SK-N-SH treated with all-trans-retinoic acid at 6 μM for 48 hours (cell line): ENCODE data around the gene ARFGAP3.

Experiments used
- ATAC-seq: fragments of 200-7000 bp; cut with Tn5 transposase; 3 replicates; pipeline ENCODE4 v1.9.1; 2020; ENCODE audit warnings: mild to moderate bottlenecking, moderate library complexity
- ARNTL ChIP-seq: fragments of 450-650 bp; formaldehyde crosslinking; IDR thresholded peaks from 2 replicates; pipeline ENCODE4 v1.5.0; 2020; ENCODE audit warnings: low read depth, mild to moderate bottlenecking, moderate library complexity, borderline replicate concordance
- BACH2 ChIP-seq: fragments of 250-450 bp; sonication (Bioruptor Pico); IDR thresholded peaks from 2 replicates; pipeline ENCODE4 v1.9.0; 2021; ENCODE audit warnings: mild to moderate bottlenecking, borderline replicate concordance
- CSDC2 ChIP-seq: fragments of 250-450 bp; sonication (Bioruptor Pico); IDR thresholded peaks from 2 replicates; pipeline ENCODE4 v1.5.0; 2020; ENCODE audit warnings: mild to moderate bottlenecking, moderate library complexity
- CSRNP3 ChIP-seq: fragments of 250-450 bp; sonication (Bioruptor Pico); IDR thresholded peaks from 2 replicates; pipeline ENCODE4 v1.5.1; 2021; ENCODE audit warnings: mild to moderate bottlenecking, moderate library complexity
- GLIS3 ChIP-seq: fragments of 250-450 bp; sonication (Bioruptor Pico); IDR thresholded peaks from 2 replicates; pipeline ENCODE4 v1.5.0; 2020; ENCODE audit warnings: mild to moderate bottlenecking, moderate library complexity
- OSR1 ChIP-seq: fragments of 250-450 bp; sonication (Bioruptor Pico); IDR thresholded peaks from 2 replicates; pipeline ENCODE4 v1.8.0; 2022; ENCODE audit warnings: moderate library complexity, mild to moderate bottlenecking, inconsistent platforms
- PATZ1 ChIP-seq: fragments of 250-450 bp; sonication (Bioruptor Pico); IDR thresholded peaks from 2 replicates; pipeline ENCODE4 v1.8.0; 2020; ENCODE audit warnings: mild to moderate bottlenecking, moderate library complexity, borderline replicate concordance
- POU6F1 ChIP-seq: fragments of 250-450 bp; sonication (Bioruptor Pico); IDR thresholded peaks from 2 replicates; pipeline ENCODE4 v1.8.0; 2021; ENCODE audit warnings: low read depth, mild to moderate bottlenecking, moderate library complexity, borderline replicate concordance
- PPARA ChIP-seq: fragments of 250-450 bp; sonication (Bioruptor Pico); IDR thresholded peaks from 2 replicates; pipeline ENCODE4 v1.5.0; 2020; ENCODE audit warnings: mild to moderate bottlenecking, borderline replicate concordance
- SNAI2 ChIP-seq: fragments of 250-450 bp; sonication (Bioruptor Pico); IDR thresholded peaks from 2 replicates; pipeline ENCODE4 v1.5.0; 2020; ENCODE audit warnings: mild to moderate bottlenecking, moderate library complexity
- TCF4 ChIP-seq: fragments of 250-450 bp; sonication (Bioruptor Pico); IDR thresholded peaks from 2 replicates; pipeline ENCODE4 v1.8.0; 2021; ENCODE audit warnings: mild to moderate bottlenecking, moderate library complexity, borderline replicate concordance
- TSHZ2 ChIP-seq: fragments of 250-450 bp; sonication (Bioruptor Pico); IDR thresholded peaks from 2 replicates; pipeline ENCODE4 v1.5.0; 2020; ENCODE audit warnings: mild to moderate bottlenecking, moderate library complexity
- ZC3H10 ChIP-seq: fragments of 250-450 bp; sonication (Bioruptor Pico); IDR thresholded peaks from 2 replicates; pipeline ENCODE4 v1.5.1; 2021; ENCODE audit warnings: mild to moderate bottlenecking, moderate library complexity
- ZNF565 ChIP-seq: fragments of 450-650 bp; formaldehyde crosslinking; conservative IDR thresholded peaks from 2 replicates; pipeline ENCODE4 v1.5.0; 2020; ENCODE audit warnings: low read depth, mild to moderate bottlenecking, moderate library complexity
- ZNF8 ChIP-seq: fragments of 450-650 bp; formaldehyde crosslinking; IDR thresholded peaks from 2 replicates; pipeline ENCODE4 v1.5.0; 2020; ENCODE audit warnings: mild to moderate bottlenecking, moderate library complexity

ARFGAP3 gene

GRCh38 chr22:42766860-42767259 is 90.2 kb downstream of the ARFGAP3 start:
- TF ChIP-seq TSHZ2 (CRISPR knock-in tag), result no peak
- no peak for TF ChIP-seq ZC3H10
- no peak for TF ChIP-seq ZNF565 (CRISPR knock-in tag)
- TF ChIP-seq SNAI2 (CRISPR knock-in tag), result no peak
- TF ChIP-seq PPARA (CRISPR knock-in tag), result no peak
- no peak for TF ChIP-seq CSRNP3 (CRISPR knock-in tag)
- ATAC-seq, result no peak

- ATAC-seq, result no peak
- TF ChIP-seq POU6F1 (CRISPR knock-in tag) (no peak), BACH2 (CRISPR knock-in tag) (no peak), TSHZ2 (CRISPR knock-in tag) (no peak), ZNF8 (CRISPR knock-in tag) (no peak), CSDC2 (CRISPR knock-in tag) (no peak), PATZ1 (no peak), ZC3H10 (no peak), GLIS3 (no peak), OSR1 (no peak), SNAI2 (CRISPR knock-in tag) (no peak), TCF4 (no peak)
- TF ChIP-seq, all 23 proteins: peak for 0
Observed at GRCh38 chr22:42764895-42765363, 92.1 kb downstream of the ARFGAP3 start.

- no peak for ATAC-seq
- no peak for TF ChIP-seq ARNTL
- no peak for TF ChIP-seq GLIS3
Observed at GRCh38 chr22:42763965-42764480, 93.0 kb downstream of the ARFGAP3 start.

GRCh38 chr22:42760806-42761565 is 96.1 kb downstream of the ARFGAP3 start:
- ATAC-seq, result no peak
- TF ChIP-seq ARNTL, result no peak
